ENCODE measurements around the gene SORCS2. TPM values are rescaled to one million over a fixed set of nuclear protein-coding genes. Genes with fewer than 3 reads are reported as not detected.
A peak's percentile ranks its signal among the peaks of the same experiment; 100 is the strongest.

Gene SORCS2
- polyA plus RNA-seq, 1 donor (not counting 4 experiments of a cell fraction or from before 2014, with no cell fraction given), result 0.09 TPM

DNA sequence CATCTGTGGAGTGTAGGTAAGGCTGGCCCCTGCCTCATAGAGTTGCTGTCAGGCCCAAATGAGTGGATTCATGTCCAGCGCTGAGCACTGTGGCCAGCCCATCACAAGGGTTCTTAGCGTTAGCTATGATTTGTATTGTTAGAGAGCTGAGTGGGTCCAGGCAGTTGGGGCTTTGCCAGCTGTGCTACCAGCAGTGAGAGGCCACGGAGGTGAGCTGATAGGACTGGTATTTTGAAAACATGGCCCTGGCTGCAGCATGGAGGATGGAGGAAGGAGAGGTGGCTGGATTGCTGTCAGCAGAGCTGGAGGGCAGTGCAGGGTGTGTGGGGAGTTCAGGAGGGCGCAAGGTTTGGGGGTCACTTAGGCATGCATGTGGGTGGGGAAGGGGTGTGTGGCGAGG is 172.6 kb downstream of the SORCS2 start:
- Histone ChIP-seq H4K20me1 (ENCODE audit: control insufficient read depth, extremely low read depth, insufficient read depth, low read length) (no peaks in the 10 kb centered on the region), H3K36me3 (ENCODE audit: control insufficient read depth in 2 of 2, extremely low read depth in 1 of 2, insufficient read depth in 2 of 2, low read length in 2 of 2) (no peaks in the 10 kb centered on the region), H3K4me3 (ENCODE audit: control insufficient read depth in 2 of 3, extremely low read depth in 1 of 3, insufficient read depth in 2 of 3, low read depth in 1 of 3, low read length in 3 of 3) (no peak overlapping the region), H3K27me3 (ENCODE audit: control insufficient read depth, extremely low read depth, insufficient read depth, low read length) (peaks cover 28% of the 10 kb centered on the region), H3K9ac (ENCODE audit: control insufficient read depth, extremely low read depth, insufficient read depth, low read length) (no peak overlapping the region), H2AFZ (ENCODE audit: control insufficient read depth, low read length) (no peak overlapping the region), H3K4me1 (ENCODE audit: control insufficient read depth, extremely low read depth, insufficient read depth, low read length) (no peaks in the 10 kb centered on the region), H3K79me2 (ENCODE audit: control insufficient read depth, insufficient read depth, low read length) (no peaks in the 10 kb centered on the region), H3K9me3 (ENCODE audit: control insufficient read depth, low read depth, low read length) (peaks cover 3% of the 10 kb centered on the region), H3K27ac (ENCODE audit: control insufficient read depth, insufficient read depth, low read length) (no peak overlapping the region), H3K4me2 (ENCODE audit: control insufficient read depth, extremely low read depth, insufficient read depth, low read depth, low read length) (no peak overlapping the region), H3K9me1 (ENCODE audit: control insufficient read depth, extremely low read depth, insufficient read depth, low read length) (no peaks in the 10 kb centered on the region)
- TF ChIP-seq, protein P1, sequence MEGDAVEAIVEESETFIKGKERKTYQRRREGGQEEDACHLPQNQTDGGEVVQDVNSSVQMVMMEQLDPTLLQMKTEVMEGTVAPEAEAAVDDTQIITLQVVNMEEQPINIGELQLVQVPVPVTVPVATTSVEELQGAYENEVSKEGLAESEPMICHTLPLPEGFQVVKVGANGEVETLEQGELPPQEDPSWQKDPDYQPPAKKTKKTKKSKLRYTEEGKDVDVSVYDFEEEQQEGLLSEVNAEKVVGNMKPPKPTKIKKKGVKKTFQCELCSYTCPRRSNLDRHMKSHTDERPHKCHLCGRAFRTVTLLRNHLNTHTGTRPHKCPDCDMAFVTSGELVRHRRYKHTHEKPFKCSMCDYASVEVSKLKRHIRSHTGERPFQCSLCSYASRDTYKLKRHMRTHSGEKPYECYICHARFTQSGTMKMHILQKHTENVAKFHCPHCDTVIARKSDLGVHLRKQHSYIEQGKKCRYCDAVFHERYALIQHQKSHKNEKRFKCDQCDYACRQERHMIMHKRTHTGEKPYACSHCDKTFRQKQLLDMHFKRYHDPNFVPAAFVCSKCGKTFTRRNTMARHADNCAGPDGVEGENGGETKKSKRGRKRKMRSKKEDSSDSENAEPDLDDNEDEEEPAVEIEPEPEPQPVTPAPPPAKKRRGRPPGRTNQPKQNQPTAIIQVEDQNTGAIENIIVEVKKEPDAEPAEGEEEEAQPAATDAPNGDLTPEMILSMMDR (optimal IDR thresholded peaks at IDR 0.05 in 1 of 3, IDR thresholded peaks at IDR 0.05 in 1 of 3, conservative IDR thresholded peaks at IDR 0.05 in 1 of 3; ENCODE audit: extremely low read depth in 1 of 3, insufficient read depth in 2 of 3, low read length in 3 of 3), result no peak
- TF ChIP-seq EZH2 (IDR thresholded peaks at IDR 0.05; ENCODE audit: low read length), result no peak
- dilution Hi-C loops (cut with MboI; ENCODE audit: extremely low pct_ligation_motif_present, low sequenced_read_pairs), result no loop called here
- DNase-seq (ENCODE audit: low read depth, low spot score) (no peak), FAIRE-seq (no peak)

DNA sequence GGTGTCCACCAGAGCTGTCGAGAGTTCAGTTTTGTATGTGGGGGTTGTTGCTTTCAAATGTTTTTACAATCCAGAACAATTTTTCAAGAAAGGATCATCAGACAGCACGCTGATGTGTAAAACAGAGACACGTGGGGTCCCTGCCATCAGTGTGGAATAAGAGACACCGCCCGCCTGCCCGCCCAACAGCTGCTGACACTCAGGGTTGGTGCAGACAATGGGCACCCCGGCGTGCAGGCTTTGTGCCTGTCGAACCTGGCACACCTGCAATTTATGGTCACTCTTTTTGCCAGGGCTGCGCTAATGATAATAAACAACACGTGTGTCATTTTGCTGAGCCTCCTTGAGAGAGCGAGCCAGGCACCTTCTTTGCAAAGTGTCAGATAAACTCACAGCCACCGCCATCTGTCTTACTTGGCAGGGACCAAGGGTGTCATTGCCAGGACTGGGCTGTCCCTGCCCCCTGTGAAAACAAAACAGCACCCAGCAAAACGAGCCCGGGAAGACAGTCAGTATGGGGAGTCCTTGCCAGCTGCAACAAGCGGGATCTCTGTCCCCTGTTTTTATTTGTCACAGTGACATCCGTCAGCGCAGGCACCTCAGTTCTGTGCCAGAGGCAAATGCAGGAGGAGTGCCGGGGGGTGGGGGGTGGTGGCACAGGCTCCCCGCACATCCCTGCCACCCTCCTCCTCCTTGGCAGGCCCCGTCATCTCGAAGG is 173.3 kb downstream of the SORCS2 start:
- dilution Hi-C loops (cut with MboI; ENCODE audit: extremely low pct_ligation_motif_present, low sequenced_read_pairs), result no loop called here
- Histone ChIP-seq H4K20me1 (ENCODE audit: control insufficient read depth, extremely low read depth, insufficient read depth, low read length) (no peaks in the 10 kb centered on the region), H3K4me3 (ENCODE audit: control insufficient read depth in 2 of 3, extremely low read depth in 1 of 3, insufficient read depth in 2 of 3, low read depth in 1 of 3, low read length in 3 of 3) (no peak overlapping the region), H3K9ac (ENCODE audit: control insufficient read depth, extremely low read depth, insufficient read depth, low read length) (no peak overlapping the region), H3K4me2 (ENCODE audit: control insufficient read depth, extremely low read depth, insufficient read depth, low read depth, low read length) (no peak overlapping the region), H3K27me3 (ENCODE audit: control insufficient read depth, extremely low read depth, insufficient read depth, low read length) (peaks cover 28% of the 10 kb centered on the region), H3K36me3 (ENCODE audit: control insufficient read depth in 2 of 2, extremely low read depth in 1 of 2, insufficient read depth in 2 of 2, low read length in 2 of 2) (no peaks in the 10 kb centered on the region), H3K4me1 (ENCODE audit: control insufficient read depth, extremely low read depth, insufficient read depth, low read length) (no peaks in the 10 kb centered on the region), H3K9me3 (ENCODE audit: control insufficient read depth, low read depth, low read length) (peaks cover 3% of the 10 kb centered on the region), H3K79me2 (ENCODE audit: control insufficient read depth, insufficient read depth, low read length) (no peaks in the 10 kb centered on the region), H2AFZ (ENCODE audit: control insufficient read depth, low read length) (no peak overlapping the region), H3K9me1 (ENCODE audit: control insufficient read depth, extremely low read depth, insufficient read depth, low read length) (no peaks in the 10 kb centered on the region), H3K27ac (ENCODE audit: control insufficient read depth, insufficient read depth, low read length) (no peak overlapping the region)
- no peak for FAIRE-seq
- peak; percentile 25 for TF ChIP-seq EZH2 (IDR thresholded peaks at IDR 0.05; ENCODE audit: low read length)
- TF ChIP-seq, protein P1 (optimal IDR thresholded peaks at IDR 0.05 in 1 of 3, IDR thresholded peaks at IDR 0.05 in 1 of 3, conservative IDR thresholded peaks at IDR 0.05 in 1 of 3; ENCODE audit: extremely low read depth in 1 of 3, insufficient read depth in 2 of 3, low read length in 3 of 3), result no peak
- DNase-seq (ENCODE audit: low read depth, low spot score), result no peak

Measured in keratinocyte (primary cell).